CD4-positive, alpha-beta T cell treated with Interleukin-2 at 100 ng/mL for 4 hours (primary cell): ENCODE measurements around the gene SEMA5A.

Source experiments
- DNase-seq: peaks from one replicate; pipeline ENCODE4 v3.0.0-alpha.2; 2020; ENCODE audit warnings: low spot score

SEMA5A gene, protein sequence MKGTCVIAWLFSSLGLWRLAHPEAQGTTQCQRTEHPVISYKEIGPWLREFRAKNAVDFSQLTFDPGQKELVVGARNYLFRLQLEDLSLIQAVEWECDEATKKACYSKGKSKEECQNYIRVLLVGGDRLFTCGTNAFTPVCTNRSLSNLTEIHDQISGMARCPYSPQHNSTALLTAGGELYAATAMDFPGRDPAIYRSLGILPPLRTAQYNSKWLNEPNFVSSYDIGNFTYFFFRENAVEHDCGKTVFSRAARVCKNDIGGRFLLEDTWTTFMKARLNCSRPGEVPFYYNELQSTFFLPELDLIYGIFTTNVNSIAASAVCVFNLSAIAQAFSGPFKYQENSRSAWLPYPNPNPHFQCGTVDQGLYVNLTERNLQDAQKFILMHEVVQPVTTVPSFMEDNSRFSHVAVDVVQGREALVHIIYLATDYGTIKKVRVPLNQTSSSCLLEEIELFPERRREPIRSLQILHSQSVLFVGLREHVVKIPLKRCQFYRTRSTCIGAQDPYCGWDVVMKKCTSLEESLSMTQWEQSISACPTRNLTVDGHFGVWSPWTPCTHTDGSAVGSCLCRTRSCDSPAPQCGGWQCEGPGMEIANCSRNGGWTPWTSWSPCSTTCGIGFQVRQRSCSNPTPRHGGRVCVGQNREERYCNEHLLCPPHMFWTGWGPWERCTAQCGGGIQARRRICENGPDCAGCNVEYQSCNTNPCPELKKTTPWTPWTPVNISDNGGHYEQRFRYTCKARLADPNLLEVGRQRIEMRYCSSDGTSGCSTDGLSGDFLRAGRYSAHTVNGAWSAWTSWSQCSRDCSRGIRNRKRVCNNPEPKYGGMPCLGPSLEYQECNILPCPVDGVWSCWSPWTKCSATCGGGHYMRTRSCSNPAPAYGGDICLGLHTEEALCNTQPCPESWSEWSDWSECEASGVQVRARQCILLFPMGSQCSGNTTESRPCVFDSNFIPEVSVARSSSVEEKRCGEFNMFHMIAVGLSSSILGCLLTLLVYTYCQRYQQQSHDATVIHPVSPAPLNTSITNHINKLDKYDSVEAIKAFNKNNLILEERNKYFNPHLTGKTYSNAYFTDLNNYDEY

DNA sequence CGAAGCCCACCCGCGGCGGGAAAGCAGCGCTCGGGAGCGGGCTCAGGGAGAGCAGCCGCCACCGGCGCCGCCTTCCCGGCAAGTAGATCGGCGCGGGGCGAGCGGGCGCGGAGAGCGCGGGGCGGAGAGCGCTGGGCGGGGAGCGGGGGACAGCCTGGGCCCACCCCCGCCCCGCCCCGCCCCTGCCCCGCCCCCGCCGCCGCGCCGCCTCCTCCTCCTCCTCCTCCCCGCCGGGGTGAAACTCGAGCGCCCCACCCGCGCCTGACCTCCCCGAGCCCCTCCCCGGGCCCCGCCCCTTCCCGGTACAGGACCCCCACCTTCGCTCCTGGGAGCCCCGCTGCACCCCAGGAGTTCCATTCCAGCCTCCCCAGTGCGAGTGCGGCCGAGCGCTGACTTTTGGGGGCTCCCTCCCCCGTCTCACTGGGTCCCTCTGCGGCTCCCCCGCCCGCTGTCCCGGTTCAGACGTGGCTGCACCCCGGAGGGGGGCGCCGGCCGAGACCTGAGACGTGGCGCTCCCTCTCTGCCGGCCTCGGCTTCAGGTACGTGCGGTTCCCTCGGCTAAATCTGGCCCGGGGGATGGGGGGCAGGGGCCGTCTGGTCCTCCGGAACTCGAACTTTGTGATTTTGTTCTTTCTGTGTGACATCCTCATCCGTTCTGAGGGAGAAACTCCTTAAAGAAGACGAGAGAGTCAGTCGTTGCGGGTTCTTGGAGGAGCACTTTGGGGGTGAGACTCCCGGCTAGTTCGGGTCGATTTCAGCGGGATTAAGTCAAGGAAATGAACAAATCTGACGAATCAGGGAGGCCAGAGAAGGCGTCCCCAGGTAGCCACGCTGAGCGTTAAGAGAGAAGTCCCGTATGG, at the start of gene SEMA5A:
Gene SEMA5A (minus strand): TSS at position 84 of the 860 bp plus-strand sequence. CDS start 166,129 bp downstream, outside the sequence.
- DNase-seq = peak; percentile 15

DNA sequence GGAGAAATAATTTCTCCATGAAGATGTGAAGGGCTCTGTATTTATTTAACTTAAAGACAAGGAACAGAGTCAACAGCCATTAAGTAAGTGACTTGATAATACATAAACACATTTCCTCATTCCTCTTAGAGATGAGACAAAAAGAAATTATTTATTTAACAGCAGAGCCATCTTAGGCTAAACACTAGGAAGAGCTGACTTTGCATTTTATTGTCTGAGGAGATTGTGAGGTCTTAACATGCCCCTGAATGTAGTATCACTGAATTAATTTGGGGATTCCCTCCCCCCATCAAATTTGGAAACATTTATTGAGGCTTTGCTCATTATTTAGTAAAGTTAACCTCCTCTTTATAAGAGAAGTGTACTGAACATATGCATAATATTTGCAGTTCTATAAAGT, 49.0 kb upstream of the SEMA5A start:
- no peak for DNase-seq

DNA sequence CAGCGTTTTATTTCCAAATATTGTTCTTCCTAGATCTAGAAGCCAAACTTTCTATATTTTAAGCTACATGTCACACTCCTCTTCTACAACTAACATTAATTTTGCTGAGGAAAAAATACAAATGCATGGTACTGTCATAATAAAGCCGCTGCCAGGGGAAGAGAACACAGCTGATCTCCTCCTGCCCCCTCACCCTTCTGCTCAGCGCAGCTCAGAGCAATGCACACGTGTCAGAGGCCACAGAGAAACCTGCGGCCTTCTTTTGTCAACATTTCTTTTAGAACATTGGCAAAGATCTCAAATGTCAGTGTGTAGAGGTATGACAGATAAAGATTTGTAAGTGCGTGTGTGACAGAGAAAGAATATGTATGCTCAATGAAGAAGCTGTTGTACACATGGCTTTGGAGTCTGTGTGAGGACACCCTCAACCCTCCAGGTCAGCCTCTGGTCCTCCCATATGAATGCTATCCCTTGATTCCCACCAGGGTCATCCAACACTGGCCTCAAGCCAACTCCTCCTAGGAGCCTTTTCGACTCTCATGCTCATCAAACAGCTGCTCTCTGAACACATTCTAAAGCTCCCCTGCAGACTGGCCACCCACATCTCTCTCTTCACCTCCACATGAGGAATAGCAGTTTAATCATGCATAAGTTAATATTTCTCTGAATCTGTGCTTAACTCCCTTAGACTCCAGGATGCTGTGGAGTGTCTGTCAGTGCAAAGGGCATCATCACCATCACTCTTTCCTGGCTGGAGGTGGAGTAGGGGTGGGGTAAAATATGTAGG, 43.4 kb upstream of the SEMA5A start:
- DNase-seq = no peak

DNA sequence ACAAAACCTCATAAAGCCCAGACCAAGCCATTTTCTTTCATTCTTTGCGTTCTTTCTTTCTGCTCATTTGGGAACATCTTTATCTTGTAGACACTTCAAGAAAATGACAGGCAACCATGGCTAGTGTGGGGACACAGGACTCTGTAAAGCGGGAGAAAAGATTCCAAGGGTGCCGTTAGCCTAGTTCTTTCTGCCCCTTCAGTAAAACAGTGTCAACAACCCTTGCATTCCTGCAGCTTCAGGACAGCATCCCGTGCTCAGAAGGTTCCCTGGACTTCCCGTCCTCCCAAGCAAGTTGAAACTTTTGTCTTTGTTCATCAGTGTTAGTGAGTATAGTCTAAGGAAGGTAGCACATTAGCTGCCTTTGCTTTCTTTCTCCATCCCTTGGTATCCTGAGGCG, 42.4 kb upstream of the SEMA5A start:
- no peak for DNase-seq

DNA sequence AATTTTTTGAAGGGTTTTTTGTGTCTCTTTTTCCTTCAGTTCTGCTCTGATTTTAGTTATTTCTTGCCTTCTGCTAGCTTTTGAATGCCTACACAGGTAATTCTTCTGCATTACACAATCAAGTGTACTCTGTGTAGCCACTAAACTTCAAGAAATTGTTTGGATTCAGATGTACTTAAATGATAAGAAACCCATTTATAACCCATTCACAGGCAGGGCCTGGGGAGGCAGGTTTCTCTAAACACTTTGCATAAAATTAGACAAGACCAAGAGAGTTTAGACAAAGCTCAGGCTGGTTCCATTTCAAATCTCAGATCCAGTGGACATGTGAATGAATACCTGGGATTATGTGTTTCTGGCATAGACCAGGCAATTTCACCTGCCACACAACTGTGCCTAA, 41.3 kb upstream of the SEMA5A start:
- DNase-seq = no peak

DNA sequence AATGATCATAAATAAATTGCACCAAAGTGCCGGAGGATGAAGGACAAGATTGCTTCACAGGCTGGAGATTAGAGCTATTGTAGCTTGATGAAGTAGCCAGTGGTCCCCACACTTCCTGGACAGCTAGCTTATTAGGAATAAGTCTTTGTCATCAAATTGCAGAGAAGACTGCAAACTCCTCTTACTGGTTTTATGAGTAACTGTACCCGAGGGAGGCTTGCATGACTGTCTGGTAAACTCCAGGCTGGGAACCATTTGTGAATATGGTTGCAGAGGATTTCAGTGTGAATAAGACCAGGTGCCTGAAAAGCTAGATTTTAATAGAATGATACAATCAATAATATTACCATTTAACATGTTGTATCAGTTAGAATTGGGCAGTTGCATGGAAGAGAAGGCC, 36.5 kb upstream of the SEMA5A start:
- DNase-seq = no peak

DNA sequence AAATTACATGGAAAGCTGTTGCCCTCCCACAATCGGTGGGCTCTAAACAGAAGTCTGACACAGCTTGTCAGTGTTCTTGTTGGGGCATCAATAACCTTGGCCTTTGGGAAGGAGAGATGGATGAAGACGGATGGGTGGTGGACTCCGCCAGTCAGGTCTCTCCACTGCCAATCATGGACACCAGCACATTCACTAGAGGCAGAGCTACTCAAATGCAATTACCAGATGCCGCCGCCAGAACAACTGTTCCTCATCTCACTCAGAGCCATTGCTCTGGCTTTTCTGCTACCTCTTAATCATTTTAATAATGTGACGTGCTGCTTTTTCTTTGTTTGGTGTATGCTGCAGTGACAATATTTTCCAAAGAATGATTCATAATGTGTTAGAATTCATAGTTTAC, 27.9 kb upstream of the SEMA5A start:
- no peak for DNase-seq

DNA sequence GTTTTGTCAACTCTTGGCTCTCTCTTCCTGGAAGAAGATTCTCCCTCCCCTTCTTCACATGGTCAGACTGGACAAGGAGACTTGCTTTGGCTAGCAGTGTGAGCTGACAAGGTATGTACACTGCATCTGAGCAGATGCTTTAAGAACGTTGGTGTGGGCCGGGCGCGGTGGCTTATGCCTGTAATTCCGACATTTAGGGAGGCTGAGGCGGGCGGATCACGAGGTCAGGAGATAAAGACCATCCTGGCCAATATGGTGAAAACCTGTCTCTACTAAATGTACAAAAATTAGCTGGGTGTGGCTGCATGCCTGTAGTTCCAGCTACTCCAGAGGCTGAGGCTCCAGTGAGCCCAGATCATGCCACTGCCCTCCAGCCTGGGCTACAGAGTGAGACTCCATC, 26.4 kb upstream of the SEMA5A start:
- DNase-seq = no peak

DNA sequence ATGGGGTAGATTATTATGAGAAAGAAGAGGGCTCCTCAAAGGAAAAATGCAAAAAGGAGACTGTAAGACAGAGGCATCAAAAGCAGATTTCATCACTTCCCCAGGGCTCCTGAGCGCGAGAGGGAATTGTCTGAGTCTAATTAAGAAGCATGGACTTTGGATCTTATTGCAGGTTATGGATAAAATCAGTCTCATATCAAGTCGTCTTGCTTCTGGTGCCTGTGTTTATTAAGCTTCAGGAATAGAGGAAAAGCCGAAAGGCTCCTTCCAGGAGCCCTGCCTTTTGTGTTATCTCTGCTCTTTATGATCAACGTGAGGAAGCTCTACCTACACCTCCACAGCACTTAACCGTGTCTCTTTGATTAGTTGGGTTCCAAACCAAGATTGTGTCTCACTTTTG, 25.0 kb upstream of the SEMA5A start:
- no peak for DNase-seq

DNA sequence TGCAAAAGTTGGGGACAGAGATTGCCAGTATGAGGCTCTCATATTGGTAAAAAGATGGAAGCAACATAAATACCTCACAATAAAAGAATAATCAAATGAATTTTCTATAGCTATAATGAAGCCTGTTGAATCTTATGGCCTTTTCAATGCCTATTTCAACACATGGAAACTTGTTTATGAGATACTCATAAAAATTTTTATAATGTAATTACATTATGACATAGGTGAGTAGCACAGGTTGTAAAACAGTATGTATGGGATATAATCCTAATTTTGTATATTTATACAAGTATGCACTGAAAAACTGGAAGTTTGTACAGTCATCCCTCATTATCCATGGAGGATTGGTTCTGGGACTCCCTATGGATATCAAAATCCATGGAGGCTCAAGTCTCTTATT, 21.2 kb upstream of the SEMA5A start:
- no peak for DNase-seq

DNA sequence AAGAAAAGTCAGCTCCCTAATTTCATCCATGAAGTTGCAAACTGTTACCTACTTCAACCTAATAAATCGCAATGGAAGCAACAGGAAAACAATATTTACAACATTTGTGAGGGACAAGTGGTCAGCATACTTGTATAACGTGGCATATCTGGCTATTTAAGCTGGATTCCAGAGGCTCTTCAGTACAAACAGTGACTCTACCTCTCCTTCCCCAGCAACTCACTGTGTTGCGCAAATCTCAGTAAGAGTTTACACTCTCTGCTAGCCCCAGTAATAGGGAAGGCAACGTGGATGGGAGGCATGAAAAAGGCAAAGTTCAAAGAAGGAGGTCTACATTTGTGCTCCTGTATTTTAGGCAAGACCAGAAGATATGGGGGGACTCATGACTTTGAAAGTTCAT, 18.9 kb upstream of the SEMA5A start:
- DNase-seq = no peak

DNA sequence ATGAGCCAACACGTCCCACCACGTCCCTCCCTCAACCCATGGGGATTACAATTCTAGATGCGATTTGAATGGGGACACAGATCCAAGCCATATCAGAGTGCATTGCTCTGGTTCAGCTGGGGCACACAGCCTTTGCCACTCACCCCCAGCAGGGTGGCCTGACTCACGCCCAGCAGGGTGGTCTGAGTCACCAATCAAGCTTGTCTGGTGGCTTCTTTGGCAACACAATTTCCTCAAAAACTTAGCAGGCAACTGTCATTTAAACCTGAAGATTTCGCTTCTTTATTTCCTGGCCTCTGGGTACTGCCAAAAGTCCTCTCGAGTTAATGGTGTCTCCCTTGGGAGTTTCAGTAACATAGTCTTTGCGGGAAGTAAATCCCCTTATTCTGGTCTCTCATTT, 16.3 kb upstream of the SEMA5A start:
- DNase-seq = no peak

DNA sequence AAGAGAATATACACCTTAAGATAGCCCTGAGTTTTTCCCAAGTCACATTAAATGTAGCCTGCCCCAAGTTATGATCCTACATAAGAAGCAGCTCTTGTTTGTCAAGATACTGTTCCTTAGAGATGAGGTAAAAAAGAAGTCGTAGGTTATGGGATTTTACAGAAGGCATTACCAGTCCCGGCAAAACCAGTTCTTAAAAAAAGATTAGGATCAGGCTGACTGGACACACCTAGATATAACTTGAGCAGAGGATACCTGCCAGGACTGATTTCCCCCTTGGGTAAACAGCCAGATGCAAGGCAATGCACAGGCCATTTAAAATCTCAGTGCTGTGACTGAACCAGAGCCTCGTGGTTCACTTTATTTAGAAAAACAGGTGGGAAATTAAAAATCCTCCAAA, 14.1 kb upstream of the SEMA5A start:
- DNase-seq = no peak

DNA sequence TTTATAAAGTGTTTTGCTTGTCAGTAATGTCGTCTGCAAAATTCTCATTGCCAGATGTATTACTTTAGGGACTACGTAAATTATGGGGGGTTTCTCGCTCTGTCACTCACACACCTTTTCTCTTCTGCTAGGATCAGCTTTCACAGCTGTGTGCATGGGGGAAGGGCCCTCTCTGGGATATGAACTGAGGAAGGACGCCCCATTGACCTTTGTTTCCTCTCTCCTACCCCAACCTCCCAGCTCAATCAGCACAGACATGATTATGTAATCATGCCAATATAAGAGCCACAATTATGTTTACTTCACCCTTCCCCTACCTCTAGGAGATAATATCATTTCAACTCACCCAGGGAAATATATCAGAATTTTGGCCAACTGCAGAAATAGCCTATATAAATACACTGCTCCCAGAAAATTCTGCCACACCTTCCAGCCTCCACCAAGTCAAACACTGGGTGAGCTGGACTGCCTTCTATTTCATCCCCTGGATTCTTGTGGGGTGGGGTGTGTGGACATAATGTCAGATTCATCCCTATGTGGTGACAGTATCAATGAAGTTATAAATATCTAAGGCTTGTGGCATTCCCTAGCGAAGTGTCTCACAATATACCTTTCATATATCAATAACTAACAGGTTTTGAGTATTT, 12.6 kb upstream of the SEMA5A start:
- DNase-seq = no peak

DNA sequence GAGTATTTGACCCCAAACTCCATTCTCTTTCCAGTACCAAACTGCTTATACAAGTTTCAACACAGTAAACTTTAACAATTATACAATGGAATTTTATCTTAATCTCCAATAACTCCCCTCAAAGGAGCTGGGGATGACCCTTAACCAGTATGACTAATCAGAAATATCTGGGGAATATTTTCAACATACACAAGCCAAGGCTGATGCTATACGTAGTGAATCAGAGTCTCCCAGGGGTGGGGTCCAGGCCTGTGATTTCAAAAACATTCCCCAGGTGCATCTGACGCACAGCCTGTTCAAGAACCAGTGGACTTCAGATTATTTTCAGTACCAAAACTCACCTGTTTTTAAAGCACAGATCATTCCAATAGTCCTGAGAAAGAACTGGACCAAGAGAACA, 11.8 kb upstream of the SEMA5A start:
- no peak for DNase-seq

DNA sequence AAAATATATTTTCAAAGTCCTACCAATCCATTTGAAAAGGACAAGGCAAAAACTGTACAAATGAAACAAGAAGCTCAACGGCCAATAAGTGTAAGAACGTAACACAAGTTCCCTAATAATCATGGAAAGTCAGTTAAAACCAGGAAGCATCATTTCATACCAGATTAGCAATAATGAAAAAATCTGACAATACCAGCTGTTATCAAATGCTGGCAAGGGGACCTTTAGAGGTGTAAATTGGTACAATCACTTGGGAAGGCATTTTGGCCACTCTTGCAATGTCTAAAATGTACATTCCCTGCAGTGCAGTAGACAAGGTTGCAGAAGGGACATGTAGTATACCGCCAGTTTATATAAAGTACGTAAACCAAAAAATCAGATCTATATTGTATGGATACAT, 10.1 kb upstream of the SEMA5A start:
- DNase-seq = no peak

DNA sequence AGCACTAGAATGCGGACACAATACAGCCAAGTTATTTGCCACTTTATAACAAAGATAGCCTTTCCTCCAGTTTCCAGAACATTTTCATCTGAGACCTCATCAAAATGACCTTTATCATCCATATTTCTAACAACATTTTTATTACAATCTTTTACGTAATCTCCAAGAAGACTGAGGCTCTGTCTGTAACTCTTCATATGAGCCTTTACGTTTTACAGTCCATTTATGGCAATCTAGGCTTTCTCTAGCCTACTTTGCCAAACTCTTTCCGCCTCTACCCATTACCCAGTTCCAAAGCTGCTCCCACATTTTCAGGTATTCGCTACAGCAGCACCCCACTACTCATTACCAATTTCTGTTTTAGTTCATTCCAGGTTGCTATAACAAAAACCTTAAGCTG, 8.2 kb upstream of the SEMA5A start:
- no peak for DNase-seq

DNA sequence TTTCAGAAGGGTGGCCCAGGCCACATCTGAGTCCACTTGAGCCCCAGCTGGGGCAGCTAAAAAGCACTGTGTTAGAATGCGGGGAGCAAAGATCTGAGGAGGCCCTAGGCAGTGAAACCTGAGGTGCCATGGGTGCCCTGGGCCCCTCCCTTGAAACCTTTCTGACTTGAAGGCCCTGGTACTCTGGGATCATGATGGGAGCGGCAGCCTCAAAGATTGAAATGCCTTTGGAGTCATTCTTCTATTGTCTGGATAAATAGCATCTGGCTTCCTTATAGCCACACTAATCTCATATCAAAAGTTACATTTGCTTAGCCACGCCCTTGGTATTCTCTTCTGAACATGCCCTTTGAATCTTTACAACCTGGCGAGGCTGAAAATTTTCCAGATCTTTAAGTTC, 7.7 kb upstream of the SEMA5A start:
- no peak for DNase-seq

DNA sequence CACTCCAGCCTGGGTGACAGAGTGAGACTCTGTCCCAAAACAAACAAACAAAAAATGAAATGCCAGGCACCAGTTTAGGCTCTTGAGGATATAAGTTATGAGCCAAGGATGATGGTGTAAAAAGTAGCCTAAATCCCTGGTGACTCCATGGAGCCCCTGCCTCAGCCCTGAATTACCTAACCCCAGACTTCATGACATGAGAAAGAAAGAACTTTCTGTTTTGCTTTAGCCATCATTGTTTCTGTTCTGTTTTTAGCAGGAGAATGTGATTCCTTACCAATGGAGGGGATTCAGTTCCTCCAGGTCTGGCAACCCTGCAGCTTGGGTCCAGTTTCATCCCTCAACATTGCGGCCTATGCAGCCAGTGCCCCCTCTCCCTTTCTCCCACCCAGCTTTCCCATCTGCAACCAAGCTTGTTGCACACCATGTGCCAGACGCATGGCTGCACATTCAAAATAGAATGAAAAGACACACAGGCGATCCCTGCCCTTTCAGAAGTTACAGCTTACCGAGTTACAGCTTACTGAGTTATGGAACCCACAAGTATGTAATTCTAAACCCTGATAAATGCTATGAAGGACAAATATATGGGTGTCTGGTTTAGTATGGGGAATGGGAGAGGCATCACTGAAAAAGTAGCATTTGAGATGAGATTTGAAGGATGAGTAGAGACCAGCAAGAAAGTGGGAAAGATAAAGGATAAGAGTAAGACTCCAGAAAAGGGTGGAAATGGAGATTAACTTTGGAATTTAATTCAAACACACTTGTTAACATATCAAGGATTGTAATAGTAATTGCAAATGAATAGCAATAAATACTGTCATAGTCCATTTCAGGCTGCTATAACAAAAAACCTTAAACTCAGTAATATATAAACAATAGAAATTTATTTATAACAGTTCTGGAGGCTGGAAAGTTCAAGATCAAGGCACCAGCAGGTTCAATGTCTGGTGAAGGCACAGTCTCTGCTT, 6.0 kb upstream of the SEMA5A start:
- DNase-seq = no peak
